ENCODE data around the gene LTBP2.
"Not testable (repeated sequence)": the region's sequence is repeated elsewhere in the genome, so short reads cannot be mapped to it uniquely, and the experiment has no call there.

LTBP2 gene

GRCh38 chr14:74536336-74536735, 75.7 kb downstream of the LTBP2 start:
- H4K91ac ChIP-seq (ENCODE audit: low read depth, low read length); H3K4ac ChIP-seq (ENCODE audit: low read depth, low read length); H4K12ac ChIP-seq (ENCODE audit: low read depth, low read length); H3K14ac ChIP-seq (ENCODE audit: low read length); DNase-seq; H2AK5ac ChIP-seq (ENCODE audit: low read length); H3K36me3 ChIP-seq (ENCODE audit: control insufficient read depth in 1 of 2, insufficient read depth in 2 of 2, low read length in 2 of 2); H3K18ac ChIP-seq (ENCODE audit: low read length); H3K9me3 ChIP-seq (ENCODE audit: insufficient read depth, low read depth, low read length); H3K79me1 ChIP-seq (ENCODE audit: low read length); H3K4me3 ChIP-seq (ENCODE audit: low read depth, low read length); H2BK5ac ChIP-seq (ENCODE audit: low read depth, low read length, poor library complexity); H3K27ac ChIP-seq (ENCODE audit: low read depth, low read length); H3K4me1 ChIP-seq (ENCODE audit: control insufficient read depth in 1 of 2, insufficient read depth in 2 of 2, low read length in 2 of 2); H4K8ac ChIP-seq (ENCODE audit: low read depth, low read length); H3K79me2 ChIP-seq (ENCODE audit: control insufficient read depth, insufficient read depth, low read length, poor library complexity); H3K23ac ChIP-seq (ENCODE audit: low read length); H2AFZ ChIP-seq (ENCODE audit: insufficient read depth, low read length, poor library complexity); H3K27me3 ChIP-seq (ENCODE audit: insufficient read depth, low read length); H2BK120ac ChIP-seq (ENCODE audit: insufficient read depth, low read length, poor library complexity); H3K4me2 ChIP-seq (ENCODE audit: low read length); H3K9ac ChIP-seq (ENCODE audit: low read length); H2BK12ac ChIP-seq (ENCODE audit: low read length): not testable (repeated sequence)
- no CpG with 5 or more reads among the region's 3 CpGs for WGBS (ENCODE audit: extremely low coverage, insufficient coverage, insufficient read length)

GRCh38 chr14:74535756-74536325, 76.2 kb downstream of the LTBP2 start:
- Histone ChIP-seq H3K36me3 (ENCODE audit: control insufficient read depth in 1 of 2, insufficient read depth in 2 of 2, low read length in 2 of 2) (no peaks in the 10 kb centered on the region), H3K4ac (ENCODE audit: low read depth, low read length) (no peak overlapping the region), H3K14ac (ENCODE audit: low read length) (no peak overlapping the region), H3K18ac (ENCODE audit: low read length) (no peak overlapping the region), H3K23ac (ENCODE audit: low read length) (no peak overlapping the region), H3K4me1 (ENCODE audit: control insufficient read depth in 1 of 2, insufficient read depth in 2 of 2, low read length in 2 of 2) (no peaks in the 10 kb centered on the region), H3K9me3 (ENCODE audit: insufficient read depth, low read depth, low read length) (no peaks in the 10 kb centered on the region), H2AFZ (ENCODE audit: insufficient read depth, low read length, poor library complexity) (no peak overlapping the region), H3K27me3 (ENCODE audit: insufficient read depth, low read length) (no peaks in the 10 kb centered on the region), H3K79me2 (ENCODE audit: control insufficient read depth, insufficient read depth, low read length, poor library complexity) (no peaks in the 10 kb centered on the region), H3K4me2 (ENCODE audit: low read length) (no peak overlapping the region), H4K12ac (ENCODE audit: low read depth, low read length) (no peak overlapping the region), H3K9ac (ENCODE audit: low read length) (peak overlapping the region; percentile 54), H2BK120ac (ENCODE audit: insufficient read depth, low read length, poor library complexity) (no peak overlapping the region), H4K8ac (ENCODE audit: low read depth, low read length) (no peak overlapping the region), H2BK5ac (ENCODE audit: low read depth, low read length, poor library complexity) (no peak overlapping the region), H2AK5ac (ENCODE audit: low read length) (no peak overlapping the region), H3K79me1 (ENCODE audit: low read length) (no peaks in the 10 kb centered on the region), H3K4me3 (ENCODE audit: low read depth, low read length) (no peak overlapping the region), H2BK12ac (ENCODE audit: low read length) (no peak overlapping the region), H3K27ac (ENCODE audit: low read depth, low read length) (no peak overlapping the region), H4K91ac (ENCODE audit: low read depth, low read length) (no peak overlapping the region)
- no CpG with 5 or more reads among the region's 10 CpGs for WGBS (ENCODE audit: extremely low coverage, insufficient coverage, insufficient read length)
- DNase-seq, result no peak

- H2AFZ ChIP-seq (ENCODE audit: insufficient read depth, low read length, poor library complexity), result no peak overlapping the region
- no peak overlapping the region for H2BK5ac ChIP-seq (ENCODE audit: low read depth, low read length, poor library complexity)
- H3K9ac ChIP-seq (ENCODE audit: low read length), result no peak overlapping the region
- no peak for DNase-seq
- no peaks in the 10 kb centered on the region for H3K9me3 ChIP-seq (ENCODE audit: insufficient read depth, low read depth, low read length)
- no CpG with 5 or more reads among the region's 7 CpGs for WGBS (ENCODE audit: extremely low coverage, insufficient coverage, insufficient read length)
- no peak overlapping the region for H3K14ac ChIP-seq (ENCODE audit: low read length)
- no peak overlapping the region for H2AK5ac ChIP-seq (ENCODE audit: low read length)
- H3K79me2 ChIP-seq (ENCODE audit: control insufficient read depth, insufficient read depth, low read length, poor library complexity), result no peaks in the 10 kb centered on the region
- H2BK12ac ChIP-seq (ENCODE audit: low read length), result no peak overlapping the region
- no peaks in the 10 kb centered on the region for H3K79me1 ChIP-seq (ENCODE audit: low read length)
- H2BK120ac ChIP-seq (ENCODE audit: insufficient read depth, low read length, poor library complexity), result no peak overlapping the region
- H3K18ac ChIP-seq (ENCODE audit: low read length), result no peak overlapping the region
- H4K12ac ChIP-seq (ENCODE audit: low read depth, low read length), result no peak overlapping the region
- no peaks in the 10 kb centered on the region for H3K4me1 ChIP-seq (ENCODE audit: control insufficient read depth in 1 of 2, insufficient read depth in 2 of 2, low read length in 2 of 2)
- no peak overlapping the region for H3K27ac ChIP-seq (ENCODE audit: low read depth, low read length)
- H3K4me3 ChIP-seq (ENCODE audit: low read depth, low read length), result peak overlapping the region; percentile 28
- no peaks in the 10 kb centered on the region for H3K27me3 ChIP-seq (ENCODE audit: insufficient read depth, low read length)
- H3K4ac ChIP-seq (ENCODE audit: low read depth, low read length), result no peak overlapping the region
- no peak overlapping the region for H3K4me2 ChIP-seq (ENCODE audit: low read length)
- H3K23ac ChIP-seq (ENCODE audit: low read length), result no peak overlapping the region
- H3K36me3 ChIP-seq (ENCODE audit: control insufficient read depth in 1 of 2, insufficient read depth in 2 of 2, low read length in 2 of 2), result no peaks in the 10 kb centered on the region
- H4K91ac ChIP-seq (ENCODE audit: low read depth, low read length), result no peak overlapping the region
- H4K8ac ChIP-seq (ENCODE audit: low read depth, low read length), result no peak overlapping the region
Observed at GRCh38 chr14:74533576-74533975, 78.5 kb downstream of the LTBP2 start.

GRCh38 chr14:74532246-74532645, 79.8 kb downstream of the LTBP2 start:
- Histone ChIP-seq H3K4me1 (ENCODE audit: control insufficient read depth in 1 of 2, insufficient read depth in 2 of 2, low read length in 2 of 2) (no peaks in the 10 kb centered on the region), H3K9me3 (ENCODE audit: insufficient read depth, low read depth, low read length) (peaks cover 2% of the 10 kb centered on the region), H4K91ac (ENCODE audit: low read depth, low read length) (no peak overlapping the region), H2BK5ac (ENCODE audit: low read depth, low read length, poor library complexity) (no peak overlapping the region), H2BK12ac (ENCODE audit: low read length) (no peak overlapping the region), H3K79me2 (ENCODE audit: control insufficient read depth, insufficient read depth, low read length, poor library complexity) (no peaks in the 10 kb centered on the region), H3K9ac (ENCODE audit: low read length) (no peak overlapping the region), H2BK120ac (ENCODE audit: insufficient read depth, low read length, poor library complexity) (no peak overlapping the region), H2AK5ac (ENCODE audit: low read length) (no peak overlapping the region), H3K4me3 (ENCODE audit: low read depth, low read length) (no peak overlapping the region), H3K14ac (ENCODE audit: low read length) (no peak overlapping the region), H4K8ac (ENCODE audit: low read depth, low read length) (no peak overlapping the region), H4K12ac (ENCODE audit: low read depth, low read length) (no peak overlapping the region), H3K27me3 (ENCODE audit: insufficient read depth, low read length) (no peaks in the 10 kb centered on the region), H3K79me1 (ENCODE audit: low read length) (no peaks in the 10 kb centered on the region), H2AFZ (ENCODE audit: insufficient read depth, low read length, poor library complexity) (no peak overlapping the region), H3K27ac (ENCODE audit: low read depth, low read length) (no peak overlapping the region), H3K36me3 (ENCODE audit: control insufficient read depth in 1 of 2, insufficient read depth in 2 of 2, low read length in 2 of 2) (no peaks in the 10 kb centered on the region), H3K4me2 (ENCODE audit: low read length) (no peak overlapping the region), H3K18ac (ENCODE audit: low read length) (no peak overlapping the region), H3K4ac (ENCODE audit: low read depth, low read length) (no peak overlapping the region), H3K23ac (ENCODE audit: low read length) (no peak overlapping the region)
- no CpG with 5 or more reads among the region's 10 CpGs for WGBS (ENCODE audit: extremely low coverage, insufficient coverage, insufficient read length)
- no peak for DNase-seq

All from trophoblast cell (in vitro differentiated cells and primary cell).